ENCODE results near the gene UBE2E2. TPM values are rescaled to one million over a fixed set of nuclear protein-coding genes. Genes with fewer than 3 reads are reported as not detected.

Gene UBE2E2
- total and polyA plus RNA-seq, 12 donors: 19.5 to 63.8 (median 52.2) TPM

DNA sequence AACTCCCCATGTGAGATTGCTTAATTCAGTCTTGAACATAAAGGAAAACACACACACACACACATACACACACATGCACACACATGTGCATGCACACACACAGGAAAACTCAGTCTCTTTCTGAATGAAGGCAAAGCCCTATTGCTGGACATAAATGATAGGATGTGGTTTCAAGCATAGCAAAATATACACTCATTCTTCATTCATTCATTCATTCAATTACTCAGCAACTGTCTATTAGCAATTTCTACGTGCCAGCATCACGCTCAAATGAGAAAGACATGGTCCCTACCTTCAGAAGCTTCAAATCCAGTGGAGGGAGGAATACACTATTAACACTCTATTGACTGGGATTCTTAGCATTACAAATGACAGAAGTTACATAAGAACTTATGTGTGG lies 41.8 kb upstream of the UBE2E2 start:
- H3K27me3 ChIP-seq: peaks cover 0 to 5% (median 0%) of the 10 kb centered on the region in 7 donors
- no peak overlapping the region for H3K27ac ChIP-seq
- WGBS, 2 donors: 98 to 99% methylated on average over 2 of the region's 2 CpGs
- TF ChIP-seq CTCF (IDR thresholded peaks at IDR 0.05): no peak
- H3K4me3 ChIP-seq: no peak overlapping the region
- DNase-seq: no peak
- intact Hi-C loops (cut with DNase I): no loop called here
- H3K4me1 ChIP-seq: peaks cover 0 to 27% (median 5%) of the 10 kb centered on the region in 9 donors
- no peak for ATAC-seq
- H3K9me3 ChIP-seq: no peaks in the 10 kb centered on the region
- H3K36me3 ChIP-seq: no peaks in the 10 kb centered on the region

- DNase-seq (no peak), ATAC-seq (no peak)
- H3K9me3 ChIP-seq: no peaks in the 10 kb centered on the region
- H3K36me3 ChIP-seq: no peaks in the 10 kb centered on the region
- H3K4me3 ChIP-seq: no peak overlapping the region
- H3K27me3 ChIP-seq: peaks cover 0 to 5% (median 0%) of the 10 kb centered on the region in 7 donors
- TF ChIP-seq CTCF (IDR thresholded peaks at IDR 0.05): no peak
- intact Hi-C loops (cut with DNase I): no loop called here
- H3K4me1 ChIP-seq: peaks cover 0 to 27% (median 5%) of the 10 kb centered on the region in 9 donors
- no peak overlapping the region for H3K27ac ChIP-seq
- WGBS, 2 donors: 52 to 57% methylated on average over 10 of the region's 10 CpGs
Measured at GRCh38 chr3:23161896-23162570, 41.1 kb upstream of the UBE2E2 start.

DNA sequence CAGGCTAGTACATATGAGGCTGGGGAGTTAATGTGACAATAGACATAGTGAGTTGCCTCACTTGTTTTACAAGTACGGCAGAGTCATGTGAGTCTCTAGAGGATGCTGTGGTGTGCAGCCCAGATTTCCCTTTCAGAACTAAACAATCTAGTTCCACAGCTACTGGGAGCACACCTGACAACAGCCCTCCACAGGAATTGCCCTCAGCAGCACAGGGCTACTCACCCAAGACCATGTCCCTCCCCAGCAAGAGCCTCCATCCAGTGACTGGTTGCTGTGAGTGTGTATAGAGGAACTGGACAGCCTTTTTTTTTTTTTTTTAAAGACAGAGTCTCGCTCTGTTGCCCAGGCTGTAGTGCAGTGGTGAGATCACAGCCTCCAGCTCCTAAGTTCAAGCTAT lies 40.2 kb upstream of the UBE2E2 start:
- no peak overlapping the region for H3K27ac ChIP-seq
- no peak overlapping the region for H3K4me3 ChIP-seq
- ATAC-seq (no peak), DNase-seq (no peak)
- WGBS, 2 donors: 70 to 77% methylated on average over 2 of the region's 2 CpGs
- H3K36me3 ChIP-seq: no peaks in the 10 kb centered on the region
- H3K27me3 ChIP-seq: peaks cover 0 to 5% (median 0%) of the 10 kb centered on the region in 7 donors
- no peak for TF ChIP-seq CTCF (IDR thresholded peaks at IDR 0.05)
- intact Hi-C loops (cut with DNase I): no loop called here
- H3K9me3 ChIP-seq: no peaks in the 10 kb centered on the region
- H3K4me1 ChIP-seq: peaks cover 0 to 27% (median 5%) of the 10 kb centered on the region in 9 donors

- no peak overlapping the region for H3K4me3 ChIP-seq
Measured at GRCh38 chr3:23164746-23165145, 38.4 kb upstream of the UBE2E2 start.

More at GRCh38 chr3:23164746-23165145, 38.4 kb upstream of the UBE2E2 start:
- TF ChIP-seq CTCF (IDR thresholded peaks at IDR 0.05): no peak
- peaks cover 0 to 23% (median 2%) of the 10 kb centered on the region in 9 donors for H3K4me1 ChIP-seq
- WGBS, 2 donors: 93 to 96% methylated on average over 1 of the region's 1 CpG
- DNase-seq: no peak
- intact Hi-C loops (cut with DNase I): no loop called here
- no peak overlapping the region for H3K27ac ChIP-seq
- no peak for ATAC-seq
- H3K9me3 ChIP-seq: no peaks in the 10 kb centered on the region
- H3K36me3 ChIP-seq: no peaks in the 10 kb centered on the region
- H3K27me3 ChIP-seq: peaks cover 0 to 5% (median 0%) of the 10 kb centered on the region in 7 donors
